HL-60 (cell line): ENCODE results near the gene DHRS12.

Experiments
- DNase-seq, 2 experiments: peaks; one replicate each; pipeline ENCODE4 v3.0.0-alpha.2; 2010 to 2020; ENCODE audit warnings: low read depth in 1 of 2, low spot score in 1 of 2
- H3K27ac ChIP-seq: fragments of 250-450 bp; sonication (Bioruptor Pico); replicated peaks from 2 replicates; pipeline ENCODE4 v1.5.1; 2020; ENCODE audit warnings: mild to moderate bottlenecking, moderate library complexity
- H3K27me3 ChIP-seq: fragments of 250-450 bp; sonication (Bioruptor Pico); 2 replicates; pipeline ENCODE4 v1.5.1; 2021; ENCODE audit warnings: mild to moderate bottlenecking, moderate library complexity; ENCODE audit not compliant: insufficient read depth, poor library complexity, severe bottlenecking
- H3K4me3 ChIP-seq: replicated peaks from 2 replicates; pipeline ENCODE4 v1.5.1; 2011; ENCODE audit warnings: mild to moderate bottlenecking, control low read depth, low read length; ENCODE audit not compliant: insufficient read depth
- CTCF ChIP-seq: IDR thresholded peaks from one replicate; pipeline ENCODE4 v1.5.1; 2011; ENCODE audit warnings: low read length, control low read depth, inconsistent platforms; ENCODE audit not compliant: insufficient read depth
- GABPA ChIP-seq: IDR thresholded peaks from 2 replicates; pipeline ENCODE4 v1.6.1; 2012; ENCODE audit warnings: low read depth
- POLR2AphosphoS5 ChIP-seq: IDR thresholded peaks from 2 replicates; pipeline ENCODE4 v1.6.1; 2012; ENCODE audit warnings: low read depth
- SPI1 ChIP-seq: IDR thresholded peaks from 2 replicates; pipeline ENCODE4 v1.6.1; 2012; ENCODE audit warnings: low read depth, mild to moderate bottlenecking, borderline replicate concordance
- TF ChIP-seq, protein P1 (sequence below): IDR thresholded peaks from 2 replicates; pipeline ENCODE4 v1.6.1; 2012; ENCODE audit warnings: low read depth; ENCODE audit not compliant: insufficient replicate concordance

The DHRS12 gene

GRCh38 chr13:51805925-51806324 is 2.0 kb upstream of the DHRS12 start:
- H3K27me3 ChIP-seq = no peaks in the 10 kb centered on the region
- H3K4me3 ChIP-seq = no peak overlapping the region
- H3K27ac ChIP-seq = no peak overlapping the region
- no peak for DNase-seq
- no peak for TF ChIP-seq SPI1
- no peak for TF ChIP-seq POLR2AphosphoS5
- TF ChIP-seq, protein P1, sequence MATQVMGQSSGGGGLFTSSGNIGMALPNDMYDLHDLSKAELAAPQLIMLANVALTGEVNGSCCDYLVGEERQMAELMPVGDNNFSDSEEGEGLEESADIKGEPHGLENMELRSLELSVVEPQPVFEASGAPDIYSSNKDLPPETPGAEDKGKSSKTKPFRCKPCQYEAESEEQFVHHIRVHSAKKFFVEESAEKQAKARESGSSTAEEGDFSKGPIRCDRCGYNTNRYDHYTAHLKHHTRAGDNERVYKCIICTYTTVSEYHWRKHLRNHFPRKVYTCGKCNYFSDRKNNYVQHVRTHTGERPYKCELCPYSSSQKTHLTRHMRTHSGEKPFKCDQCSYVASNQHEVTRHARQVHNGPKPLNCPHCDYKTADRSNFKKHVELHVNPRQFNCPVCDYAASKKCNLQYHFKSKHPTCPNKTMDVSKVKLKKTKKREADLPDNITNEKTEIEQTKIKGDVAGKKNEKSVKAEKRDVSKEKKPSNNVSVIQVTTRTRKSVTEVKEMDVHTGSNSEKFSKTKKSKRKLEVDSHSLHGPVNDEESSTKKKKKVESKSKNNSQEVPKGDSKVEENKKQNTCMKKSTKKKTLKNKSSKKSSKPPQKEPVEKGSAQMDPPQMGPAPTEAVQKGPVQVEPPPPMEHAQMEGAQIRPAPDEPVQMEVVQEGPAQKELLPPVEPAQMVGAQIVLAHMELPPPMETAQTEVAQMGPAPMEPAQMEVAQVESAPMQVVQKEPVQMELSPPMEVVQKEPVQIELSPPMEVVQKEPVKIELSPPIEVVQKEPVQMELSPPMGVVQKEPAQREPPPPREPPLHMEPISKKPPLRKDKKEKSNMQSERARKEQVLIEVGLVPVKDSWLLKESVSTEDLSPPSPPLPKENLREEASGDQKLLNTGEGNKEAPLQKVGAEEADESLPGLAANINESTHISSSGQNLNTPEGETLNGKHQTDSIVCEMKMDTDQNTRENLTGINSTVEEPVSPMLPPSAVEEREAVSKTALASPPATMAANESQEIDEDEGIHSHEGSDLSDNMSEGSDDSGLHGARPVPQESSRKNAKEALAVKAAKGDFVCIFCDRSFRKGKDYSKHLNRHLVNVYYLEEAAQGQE = no peak
- TF ChIP-seq GABPA = no peak
- no peak for TF ChIP-seq CTCF

GRCh38 chr13:51805313-51805712 is 1.4 kb upstream of the DHRS12 start:
- no peaks in the 10 kb centered on the region for H3K27me3 ChIP-seq
- no peak overlapping the region for H3K27ac ChIP-seq
- no peak for DNase-seq
- no peak overlapping the region for H3K4me3 ChIP-seq
- TF ChIP-seq, protein P1 = no peak
- TF ChIP-seq SPI1 (no peak), GABPA (no peak)

DNA sequence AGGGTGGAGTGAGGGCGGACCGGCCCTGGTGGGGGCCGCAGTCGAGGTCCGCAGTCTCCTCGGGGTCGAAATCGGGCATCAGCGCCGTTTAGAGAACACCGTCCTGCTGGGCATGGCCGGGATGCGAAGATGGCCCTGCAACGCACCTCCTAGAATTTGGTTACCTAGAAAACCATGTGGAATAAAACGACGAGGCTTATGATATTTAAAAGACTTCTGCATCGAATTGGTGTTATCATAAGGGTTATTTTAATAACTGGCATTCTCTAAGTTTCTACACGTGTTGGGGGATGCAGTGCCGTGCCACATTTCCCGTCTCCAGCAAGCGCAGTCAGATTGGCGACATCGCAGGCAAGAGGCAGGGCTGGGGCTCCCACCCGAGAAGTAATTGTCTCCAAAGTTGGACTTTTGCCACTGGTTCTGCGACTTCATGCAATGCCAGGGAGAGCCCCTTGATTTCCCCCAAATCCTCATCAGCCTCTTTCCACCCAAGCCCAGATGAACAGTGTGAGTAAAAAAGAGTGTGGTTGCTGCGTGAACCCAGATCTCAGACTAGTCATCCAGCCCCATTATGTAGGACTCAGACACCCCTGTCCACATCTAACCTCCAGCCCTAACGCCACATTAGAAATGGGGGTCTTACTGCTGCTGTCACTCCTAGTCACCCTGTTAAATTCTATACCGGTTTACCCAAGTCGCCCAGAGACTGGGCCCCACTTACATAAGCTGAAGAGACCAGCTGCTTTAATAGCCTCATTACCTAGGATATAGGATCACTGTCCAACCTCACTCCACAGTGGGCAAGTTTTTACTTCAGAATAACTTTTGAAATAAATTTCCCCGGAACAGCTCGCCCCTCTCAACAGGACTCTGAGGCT is 571 bp upstream of the DHRS12 start:
- Histone ChIP-seq H3K4me3 (peak overlapping the region; percentile 59), H3K27ac (peak overlapping the region; percentile 61), H3K27me3 (no peaks in the 10 kb centered on the region)
- TF ChIP-seq GABPA (no peak), SPI1 (no peak), CTCF (no peak), POLR2AphosphoS5 (no peak)
- TF ChIP-seq, protein P1 = no peak
- DNase-seq = no peak
